ENCODE data around the gene SPAST.

DNA sequence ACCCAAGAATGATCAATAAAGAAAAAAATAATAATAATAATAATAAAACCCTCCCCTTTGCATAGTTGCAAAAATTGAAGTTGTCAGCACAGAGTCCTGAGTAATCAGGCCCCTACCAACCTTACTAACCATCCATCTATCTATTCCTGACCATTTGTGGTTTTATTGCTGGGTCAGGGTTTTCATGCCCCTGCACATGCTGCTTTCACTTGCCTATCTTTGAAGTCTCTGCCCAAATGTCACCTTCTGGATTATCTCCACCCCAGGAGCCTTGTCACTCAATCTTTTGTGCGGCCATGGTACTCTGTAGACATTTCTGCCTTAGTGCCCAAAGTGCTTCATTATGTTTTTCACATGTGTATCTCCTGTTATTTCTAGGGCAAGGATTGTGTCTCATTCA, 137.5 kb downstream of the SPAST start:
- TF ChIP-seq, protein P1, sequence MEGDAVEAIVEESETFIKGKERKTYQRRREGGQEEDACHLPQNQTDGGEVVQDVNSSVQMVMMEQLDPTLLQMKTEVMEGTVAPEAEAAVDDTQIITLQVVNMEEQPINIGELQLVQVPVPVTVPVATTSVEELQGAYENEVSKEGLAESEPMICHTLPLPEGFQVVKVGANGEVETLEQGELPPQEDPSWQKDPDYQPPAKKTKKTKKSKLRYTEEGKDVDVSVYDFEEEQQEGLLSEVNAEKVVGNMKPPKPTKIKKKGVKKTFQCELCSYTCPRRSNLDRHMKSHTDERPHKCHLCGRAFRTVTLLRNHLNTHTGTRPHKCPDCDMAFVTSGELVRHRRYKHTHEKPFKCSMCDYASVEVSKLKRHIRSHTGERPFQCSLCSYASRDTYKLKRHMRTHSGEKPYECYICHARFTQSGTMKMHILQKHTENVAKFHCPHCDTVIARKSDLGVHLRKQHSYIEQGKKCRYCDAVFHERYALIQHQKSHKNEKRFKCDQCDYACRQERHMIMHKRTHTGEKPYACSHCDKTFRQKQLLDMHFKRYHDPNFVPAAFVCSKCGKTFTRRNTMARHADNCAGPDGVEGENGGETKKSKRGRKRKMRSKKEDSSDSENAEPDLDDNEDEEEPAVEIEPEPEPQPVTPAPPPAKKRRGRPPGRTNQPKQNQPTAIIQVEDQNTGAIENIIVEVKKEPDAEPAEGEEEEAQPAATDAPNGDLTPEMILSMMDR (IDR thresholded peaks at IDR 0.05; ENCODE audit: poor library complexity, severe bottlenecking), result no peak
- TF ChIP-seq, protein P2, sequence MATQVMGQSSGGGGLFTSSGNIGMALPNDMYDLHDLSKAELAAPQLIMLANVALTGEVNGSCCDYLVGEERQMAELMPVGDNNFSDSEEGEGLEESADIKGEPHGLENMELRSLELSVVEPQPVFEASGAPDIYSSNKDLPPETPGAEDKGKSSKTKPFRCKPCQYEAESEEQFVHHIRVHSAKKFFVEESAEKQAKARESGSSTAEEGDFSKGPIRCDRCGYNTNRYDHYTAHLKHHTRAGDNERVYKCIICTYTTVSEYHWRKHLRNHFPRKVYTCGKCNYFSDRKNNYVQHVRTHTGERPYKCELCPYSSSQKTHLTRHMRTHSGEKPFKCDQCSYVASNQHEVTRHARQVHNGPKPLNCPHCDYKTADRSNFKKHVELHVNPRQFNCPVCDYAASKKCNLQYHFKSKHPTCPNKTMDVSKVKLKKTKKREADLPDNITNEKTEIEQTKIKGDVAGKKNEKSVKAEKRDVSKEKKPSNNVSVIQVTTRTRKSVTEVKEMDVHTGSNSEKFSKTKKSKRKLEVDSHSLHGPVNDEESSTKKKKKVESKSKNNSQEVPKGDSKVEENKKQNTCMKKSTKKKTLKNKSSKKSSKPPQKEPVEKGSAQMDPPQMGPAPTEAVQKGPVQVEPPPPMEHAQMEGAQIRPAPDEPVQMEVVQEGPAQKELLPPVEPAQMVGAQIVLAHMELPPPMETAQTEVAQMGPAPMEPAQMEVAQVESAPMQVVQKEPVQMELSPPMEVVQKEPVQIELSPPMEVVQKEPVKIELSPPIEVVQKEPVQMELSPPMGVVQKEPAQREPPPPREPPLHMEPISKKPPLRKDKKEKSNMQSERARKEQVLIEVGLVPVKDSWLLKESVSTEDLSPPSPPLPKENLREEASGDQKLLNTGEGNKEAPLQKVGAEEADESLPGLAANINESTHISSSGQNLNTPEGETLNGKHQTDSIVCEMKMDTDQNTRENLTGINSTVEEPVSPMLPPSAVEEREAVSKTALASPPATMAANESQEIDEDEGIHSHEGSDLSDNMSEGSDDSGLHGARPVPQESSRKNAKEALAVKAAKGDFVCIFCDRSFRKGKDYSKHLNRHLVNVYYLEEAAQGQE (IDR thresholded peaks at IDR 0.05; ENCODE audit: borderline replicate concordance), result no peak
- TF ChIP-seq EZH2 (IDR thresholded peaks at IDR 0.05; ENCODE audit: borderline replicate concordance, insufficient read depth, low read length, poor library complexity, severe bottlenecking) (no peak), POLR2AphosphoS5 (IDR thresholded peaks at IDR 0.05) (no peak), EP300 (conservative IDR thresholded peaks at IDR 0.05; ENCODE audit: poor library complexity, severe bottlenecking) (no peak)

Data from neural cell (in vitro differentiated cells).